ENCODE results near the gene TDRD12.

TDRD12 gene

GRCh38 chr19:32876919-32877285 lies 157.3 kb downstream of the TDRD12 start:
- DNase-seq (ENCODE audit: low spot score) = no peak
- no peak for TF ChIP-seq CTCF (IDR thresholded peaks at IDR 0.05; ENCODE audit: extremely low read depth, missing control alignments)

Data from GM20000 (cell line).